Esophagus muscularis mucosa (tissue), 4 donors: ENCODE data around the gene KIF21B. TPM values are rescaled to one million over a fixed set of nuclear protein-coding genes. Genes with fewer than 3 reads are reported as not detected.

Experiments used
- DNase-seq: peaks from one replicate; pipeline ENCODE4 v3.0.0-alpha.2; 2017; ENCODE audit errors: extremely low spot score
- H3K27ac ChIP-seq, 4 donors: fragments of 200-600 bp; sonication (generic); replicated peaks in 1 of 4; 1 replicate in 3 of 4; 2 replicates in 1 of 4; pipeline ENCODE4 v1.5.1; 2016 to 2019; ENCODE audit warnings: mild to moderate bottlenecking in 1 of 4
- H3K27me3 ChIP-seq, 4 donors: fragments of 200-600 bp; sonication (generic); one replicate each; pipeline versions ENCODE4 v1.5.1 to v1.6.0; 2016 to 2019
- H3K36me3 ChIP-seq, 4 donors: fragments of 200-600 bp; sonication (generic); one replicate each; pipeline ENCODE4 v1.5.1; 2016 to 2019
- H3K4me1 ChIP-seq, 4 donors: fragments of 200-600 bp; sonication (generic); one replicate each; pipeline ENCODE4 v1.5.1; 2016 to 2019
- H3K4me3 ChIP-seq, 4 donors: fragments of 200-600 bp; sonication (generic); 1 replicate in 2 of 4; 2 replicates in 2 of 4; pipeline ENCODE4 v1.5.1; 2016 to 2019; ENCODE audit warnings: mild to moderate bottlenecking in 4 of 4, moderate library complexity in 1 of 4
- H3K9me3 ChIP-seq, 4 donors: fragments of 200-600 bp; sonication (generic); 1 replicate in 3 of 4; 2 replicates in 1 of 4; pipeline ENCODE4 v1.5.1; 2016 to 2019
- EP300 ChIP-seq: sonication (generic); formaldehyde crosslinking; IDR thresholded peaks from one replicate; pipeline ENCODE4 v1.6.1; 2017; ENCODE audit warnings: antibody characterized with exemption
- POLR2A ChIP-seq: fragments of 450-650 bp; IDR thresholded peaks from one replicate; pipeline ENCODE4 v1.6.1; 2017; ENCODE audit warnings: antibody characterized with exemption, moderate library complexity, mild to moderate bottlenecking, low read depth
- POLR2AphosphoS5 ChIP-seq, 2 donors: sonication (generic); formaldehyde crosslinking; IDR thresholded peaks; one replicate each; pipeline ENCODE4 v1.6.1; 2017; ENCODE audit warnings: antibody characterized with exemption in 2 of 2
- WGBS: methylation state at CpG from one replicate; pipeline ENCODE4 v1.1.5; 2018; 5-methylcytosine and 5-hydroxymethylcytosine counted together
- intact Hi-C: fragments of 100-400 bp; cut with DNase I; formaldehyde crosslinking; loops from one replicate; pipeline ENCODE4 v1.15.1; 2023
- total RNA-seq, 4 donors: library from RNA; depleted of rRNA; stranded (reverse); fragments of >200 nt; gene quantifications; one replicate each; pipeline versions ENCODE4 v1.1.0 to v1.2.1, GENCODE V29; 2016
- TF ChIP-seq, protein P1 (sequence below), 3 experiments: fragments of 200-600 bp in 2 of 3; fragments of 450-650 bp in 1 of 3; sonication (generic) in 2 of 3; IDR thresholded peaks; one replicate each; pipeline ENCODE4 v1.5.1; 2017 to 2019; ENCODE audit warnings: antibody characterized with exemption in 3 of 3, mild to moderate bottlenecking in 2 of 3, moderate library complexity in 1 of 3

The KIF21B gene
- total RNA-seq, 4 donors from 2014 or later, result 1.6 to 2.5 (median 1.9) TPM

DNA sequence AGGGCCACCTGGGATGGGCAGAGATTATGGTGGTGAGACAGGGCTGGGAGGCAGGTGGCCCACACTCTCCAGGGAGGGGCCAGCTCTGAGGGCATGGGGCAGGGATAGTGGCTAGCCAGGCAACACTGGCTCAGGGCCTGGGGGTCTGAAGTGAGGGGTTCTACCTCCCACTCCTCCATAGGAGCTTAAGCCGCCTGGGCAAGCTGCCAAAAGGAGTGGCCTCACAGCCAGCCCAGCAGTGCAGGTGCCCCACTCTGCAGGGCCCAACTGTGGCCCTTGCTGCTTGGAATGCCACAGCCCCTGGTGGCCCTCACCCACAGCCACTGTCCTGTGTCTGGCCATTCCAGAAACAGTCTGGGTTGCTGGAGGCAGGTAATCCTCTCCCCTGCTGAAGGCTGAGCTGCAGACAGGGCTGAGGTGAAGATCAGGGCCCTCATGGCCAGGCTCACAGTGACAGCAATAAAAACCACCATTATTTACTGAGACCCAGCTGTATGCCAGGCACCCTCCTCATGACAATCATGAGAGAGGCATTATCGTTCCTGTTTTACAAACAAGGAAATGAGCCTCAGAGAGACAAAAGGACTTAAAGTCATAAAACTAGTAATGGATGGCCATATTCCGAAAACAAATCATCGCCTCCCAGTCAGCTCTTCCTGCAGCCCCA is 31.0 kb downstream of the KIF21B start:
- H3K27me3 ChIP-seq, result no peaks in the 10 kb centered on the region
- H3K27ac ChIP-seq, result no peak overlapping the region
- H3K9me3 ChIP-seq, result no peaks in the 10 kb centered on the region
- 81% methylated on average over 3 of the region's 4 CpGs for WGBS
- H3K36me3 ChIP-seq, result peaks cover 0 to 36% (median 6%) of the 10 kb centered on the region in 4 donors
- H3K4me3 ChIP-seq, result no peak overlapping the region
- no peaks in the 10 kb centered on the region for H3K4me1 ChIP-seq
- intact Hi-C loops, result no loop called here
- TF ChIP-seq POLR2AphosphoS5 (IDR thresholded peaks at IDR 0.05), result no peak
- no peak for TF ChIP-seq POLR2A
- TF ChIP-seq, protein P1, sequence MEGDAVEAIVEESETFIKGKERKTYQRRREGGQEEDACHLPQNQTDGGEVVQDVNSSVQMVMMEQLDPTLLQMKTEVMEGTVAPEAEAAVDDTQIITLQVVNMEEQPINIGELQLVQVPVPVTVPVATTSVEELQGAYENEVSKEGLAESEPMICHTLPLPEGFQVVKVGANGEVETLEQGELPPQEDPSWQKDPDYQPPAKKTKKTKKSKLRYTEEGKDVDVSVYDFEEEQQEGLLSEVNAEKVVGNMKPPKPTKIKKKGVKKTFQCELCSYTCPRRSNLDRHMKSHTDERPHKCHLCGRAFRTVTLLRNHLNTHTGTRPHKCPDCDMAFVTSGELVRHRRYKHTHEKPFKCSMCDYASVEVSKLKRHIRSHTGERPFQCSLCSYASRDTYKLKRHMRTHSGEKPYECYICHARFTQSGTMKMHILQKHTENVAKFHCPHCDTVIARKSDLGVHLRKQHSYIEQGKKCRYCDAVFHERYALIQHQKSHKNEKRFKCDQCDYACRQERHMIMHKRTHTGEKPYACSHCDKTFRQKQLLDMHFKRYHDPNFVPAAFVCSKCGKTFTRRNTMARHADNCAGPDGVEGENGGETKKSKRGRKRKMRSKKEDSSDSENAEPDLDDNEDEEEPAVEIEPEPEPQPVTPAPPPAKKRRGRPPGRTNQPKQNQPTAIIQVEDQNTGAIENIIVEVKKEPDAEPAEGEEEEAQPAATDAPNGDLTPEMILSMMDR (IDR thresholded peaks at IDR 0.05), result no peak
- no peak for TF ChIP-seq EP300
- no peak for DNase-seq

DNA sequence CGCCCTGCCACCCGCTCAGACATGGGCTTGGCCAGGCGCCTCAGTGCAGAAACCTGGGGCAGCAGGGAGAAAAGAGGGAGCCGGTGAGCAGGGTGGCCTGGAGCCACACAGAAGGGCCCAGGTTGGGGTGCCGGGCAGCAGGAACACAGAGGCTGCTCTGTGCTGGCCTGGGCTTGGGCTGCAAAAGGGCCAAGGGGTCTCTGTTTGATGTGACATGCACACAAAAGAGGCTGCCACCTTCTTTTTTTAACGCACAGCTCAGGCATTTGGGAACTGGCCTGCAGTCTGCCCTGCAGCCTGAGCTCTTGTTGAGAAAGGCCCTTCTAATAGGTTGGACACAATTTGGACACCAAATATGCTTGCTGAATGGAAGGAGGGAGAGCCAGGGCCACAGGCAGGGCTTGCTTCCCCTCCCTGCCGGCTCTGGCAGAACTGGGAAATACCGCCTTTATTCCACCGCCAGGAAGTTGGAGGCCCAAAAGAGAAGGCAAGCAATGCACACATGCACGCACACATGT is 32.4 kb downstream of the KIF21B start:
- Histone ChIP-seq H3K4me1 (no peaks in the 10 kb centered on the region), H3K4me3 (no peak overlapping the region), H3K9me3 (no peaks in the 10 kb centered on the region), H3K27me3 (no peaks in the 10 kb centered on the region), H3K36me3 (peaks cover 0 to 36% (median 6%) of the 10 kb centered on the region in 4 donors), H3K27ac (no peak overlapping the region)
- intact Hi-C loops, result no loop called here
- WGBS, result 88% methylated on average over 6 of the region's 10 CpGs
- DNase-seq, result no peak
- TF ChIP-seq, protein P1 (IDR thresholded peaks at IDR 0.05), result no peak
- no peak for TF ChIP-seq POLR2AphosphoS5 (IDR thresholded peaks at IDR 0.05)
- TF ChIP-seq POLR2A, result no peak
- TF ChIP-seq EP300, result no peak

DNA sequence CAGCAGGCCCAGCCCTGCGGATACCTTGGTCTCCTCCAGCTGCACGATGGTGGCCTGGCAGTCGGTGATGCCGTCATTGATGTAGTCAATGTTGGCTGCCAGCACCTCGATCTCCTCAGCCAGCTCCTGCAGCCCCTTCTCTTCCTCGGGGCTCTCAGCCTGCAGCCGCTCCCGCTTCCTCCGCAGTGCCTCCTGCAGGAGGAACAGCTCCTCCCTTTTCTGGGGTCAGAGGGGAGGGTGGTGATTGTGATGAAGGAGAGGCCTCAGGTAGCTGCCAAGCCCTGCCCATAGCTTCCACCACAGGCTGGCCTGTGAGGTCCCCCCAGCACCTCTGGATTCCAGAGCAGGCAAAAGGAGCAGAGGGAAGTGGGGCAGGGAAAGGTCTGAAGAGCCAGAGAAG is 33.4 kb downstream of the KIF21B start:
- no peak for DNase-seq
- intact Hi-C loops, result no loop called here
- TF ChIP-seq POLR2A (no peak), EP300 (no peak), POLR2AphosphoS5 (IDR thresholded peaks at IDR 0.05) (no peak)
- TF ChIP-seq, protein P1 (IDR thresholded peaks at IDR 0.05), result no peak
- 88% methylated on average over 9 of the region's 9 CpGs for WGBS
- no peak overlapping the region for H3K4me3 ChIP-seq
- no peak overlapping the region for H3K27ac ChIP-seq
- no peaks in the 10 kb centered on the region for H3K4me1 ChIP-seq
- H3K27me3 ChIP-seq, result no peaks in the 10 kb centered on the region
- no peaks in the 10 kb centered on the region for H3K9me3 ChIP-seq
- H3K36me3 ChIP-seq, result peaks cover 0 to 30% (median 6%) of the 10 kb centered on the region in 4 donors

DNA sequence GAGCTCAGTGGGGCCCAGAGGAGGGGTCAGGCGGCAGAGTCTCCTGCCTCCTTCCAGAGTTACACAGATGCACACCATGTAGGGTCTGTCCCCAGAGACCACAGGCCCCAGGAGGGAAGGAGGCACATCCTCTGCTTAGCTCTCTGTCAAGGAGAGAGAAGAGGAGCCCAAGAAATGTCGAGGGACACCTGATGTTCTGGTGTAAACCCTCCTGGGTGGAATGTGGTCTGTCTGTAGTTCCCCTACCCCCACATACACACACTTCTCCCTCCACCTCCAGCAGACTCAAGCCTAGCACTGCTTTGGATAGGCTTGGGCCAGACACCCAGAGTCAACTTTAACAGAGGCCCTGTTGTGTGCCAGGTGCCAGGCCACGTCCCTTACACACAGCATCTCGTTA is 34.2 kb downstream of the KIF21B start:
- 95% methylated on average over 4 of the region's 4 CpGs for WGBS
- no peak for DNase-seq
- H3K27me3 ChIP-seq, result no peaks in the 10 kb centered on the region
- TF ChIP-seq POLR2AphosphoS5 (IDR thresholded peaks at IDR 0.05) (no peak), EP300 (no peak), POLR2A (no peak)
- TF ChIP-seq, protein P1 (IDR thresholded peaks at IDR 0.05), result no peak
- H3K27ac ChIP-seq, result no peak overlapping the region
- H3K4me3 ChIP-seq, result no peak overlapping the region
- intact Hi-C loops, result no loop called here
- H3K9me3 ChIP-seq, result no peaks in the 10 kb centered on the region
- H3K4me1 ChIP-seq, result no peaks in the 10 kb centered on the region
- H3K36me3 ChIP-seq, result peaks cover 0 to 35% (median 6%) of the 10 kb centered on the region in 4 donors
